ENCODE results near the gene ERCC6. TPM values are rescaled to one million over a fixed set of nuclear protein-coding genes. Genes with fewer than 3 reads are reported as not detected.

Gene ERCC6
- total RNA-seq, 1 experiment from 2014 or later = 18.2 TPM

GRCh38 chr10:49564461-49565009 is 25.6 kb upstream of the ERCC6 start:
- H3K9me3 ChIP-seq (ENCODE audit: control insufficient read depth, low read depth, low read length) = no peaks in the 10 kb centered on the region
- no peak overlapping the region for H2BK120ac ChIP-seq (ENCODE audit: low read depth, low read length, poor library complexity, severe bottlenecking)
- H3K79me2 ChIP-seq (ENCODE audit: insufficient read depth, low read length) = no peaks in the 10 kb centered on the region
- no peak overlapping the region for H2AK5ac ChIP-seq (ENCODE audit: insufficient read length, low read length)
- Mint-ChIP-seq H3K4me3 (no peak overlapping the region), H3K27ac (no peak overlapping the region), H3K36me3 (ENCODE audit: insufficient read depth in 1 of 3, low read depth in 3 of 3) (no peaks in the 10 kb centered on the region), H3K4me1 (peaks cover 4 to 6% of the 10 kb centered on the region in 2 experiments; a peak in 2 of 4 replicates), H3K27me3 (ENCODE audit: low read depth) (peaks cover 31% of the 10 kb centered on the region), H3K9me3 (peaks cover 6 to 9% of the 10 kb centered on the region in 2 experiments; a peak in 3 of 5 replicates)
- WGBS (ENCODE audit: extremely low coverage, insufficient read length, low lambda C conversion rate) = no CpG with 5 or more reads among the region's 4 CpGs
- DNase-seq = no peak
- H3K4ac ChIP-seq (ENCODE audit: low read depth, low read length) = no peak overlapping the region
- no peak overlapping the region for H3K18ac ChIP-seq (ENCODE audit: insufficient read length, low read depth, low read length)
- H3K4me1 ChIP-seq (ENCODE audit: insufficient read depth, low read length) = no peaks in the 10 kb centered on the region
- no peak overlapping the region for H3K4me2 ChIP-seq (ENCODE audit: insufficient read depth, insufficient read length, low read length)
- no peak overlapping the region for H4K91ac ChIP-seq (ENCODE audit: insufficient read length, low read depth, low read length)
- no peak overlapping the region for H2BK12ac ChIP-seq (ENCODE audit: insufficient read length, low read depth, low read length)
- no peaks in the 10 kb centered on the region for H3K27me3 ChIP-seq (ENCODE audit: insufficient read depth, low read length)
- H4K8ac ChIP-seq (replicated peaks; ENCODE audit: insufficient read length, low read depth, low read length) = no peak overlapping the region
- no peak overlapping the region for H3K9ac ChIP-seq (ENCODE audit: extremely low read depth, insufficient read length, low read length)
- H2BK15ac ChIP-seq (ENCODE audit: low read depth, low read length) = no peak overlapping the region
- H3K23me2 ChIP-seq (ENCODE audit: insufficient read length, low read depth, low read length, poor library complexity, severe bottlenecking) = no peaks in the 10 kb centered on the region
- no peak overlapping the region for H2AFZ ChIP-seq (ENCODE audit: low read length)
- no peak overlapping the region for H3K27ac ChIP-seq (ENCODE audit: insufficient read length, low read depth, low read length)
- H3K56ac ChIP-seq (ENCODE audit: insufficient read length, low read depth, low read length) = no peak overlapping the region
- H3K23ac ChIP-seq (ENCODE audit: insufficient read length, low read depth, low read length) = no peak overlapping the region
- H3K79me1 ChIP-seq (ENCODE audit: insufficient read depth, low read depth, low read length, poor library complexity, severe bottlenecking) = no peaks in the 10 kb centered on the region
- no peak for TF ChIP-seq CTCF (conservative IDR thresholded peaks at IDR 0.05)
- no peak overlapping the region for H3K14ac ChIP-seq (ENCODE audit: insufficient read depth, low read length)
- H3T11ph ChIP-seq (ENCODE audit: low read length) = no peak overlapping the region
- H2BK20ac ChIP-seq (ENCODE audit: low read depth, low read length, poor library complexity, severe bottlenecking) = no peak overlapping the region
- no peak overlapping the region for H2BK5ac ChIP-seq (ENCODE audit: insufficient read length, low read length)
- no peak overlapping the region for H4K5ac ChIP-seq (ENCODE audit: insufficient read length, low read depth, low read length)
- no peaks in the 10 kb centered on the region for H4K20me1 ChIP-seq (ENCODE audit: control insufficient read depth, insufficient read depth, insufficient read length)
